GM19395 (cell line): ENCODE measurements around the gene BEGAIN.

ENCODE experiments used
- ATAC-seq: cut with Tn5 transposase; IDR thresholded peaks from one replicate; pipeline ENCODE4 v1.9.1; 2021; ENCODE audit warnings: mild to moderate bottlenecking, moderate library complexity; ENCODE audit not compliant: unreplicated experiment

The BEGAIN gene

DNA sequence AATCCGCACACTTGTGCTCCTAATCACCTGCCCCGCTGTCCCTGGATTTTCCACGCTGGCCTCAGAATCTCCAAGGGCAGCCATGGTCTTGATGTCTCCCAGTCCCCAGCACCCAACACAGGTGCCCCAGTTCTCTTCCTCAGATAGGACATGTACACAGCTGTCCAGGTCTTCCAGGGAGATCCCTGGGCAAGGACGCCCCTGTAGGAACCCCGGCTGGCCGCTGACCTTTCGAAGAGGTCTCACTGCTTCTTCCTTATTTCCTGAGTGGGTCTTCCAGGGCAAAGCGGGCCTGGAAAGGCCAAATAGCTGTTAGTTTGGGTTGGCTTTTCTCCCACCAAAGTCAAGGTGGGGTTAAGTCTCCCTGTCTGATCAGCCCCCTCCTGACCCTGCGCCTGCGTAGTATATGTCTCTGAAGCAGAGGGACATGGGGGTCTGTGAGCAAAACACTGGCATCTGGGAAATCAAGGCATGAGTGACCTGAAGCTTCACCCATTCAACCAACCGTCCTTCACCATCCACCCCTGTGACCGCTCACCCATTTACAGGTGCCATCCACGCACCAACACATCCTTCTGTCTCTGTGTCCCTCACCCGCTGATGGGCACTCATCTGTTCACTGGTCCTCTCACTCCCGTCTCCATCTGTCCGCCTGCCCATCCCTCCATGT lies 4.6 kb downstream of the BEGAIN start:
- ATAC-seq, result no peak

DNA sequence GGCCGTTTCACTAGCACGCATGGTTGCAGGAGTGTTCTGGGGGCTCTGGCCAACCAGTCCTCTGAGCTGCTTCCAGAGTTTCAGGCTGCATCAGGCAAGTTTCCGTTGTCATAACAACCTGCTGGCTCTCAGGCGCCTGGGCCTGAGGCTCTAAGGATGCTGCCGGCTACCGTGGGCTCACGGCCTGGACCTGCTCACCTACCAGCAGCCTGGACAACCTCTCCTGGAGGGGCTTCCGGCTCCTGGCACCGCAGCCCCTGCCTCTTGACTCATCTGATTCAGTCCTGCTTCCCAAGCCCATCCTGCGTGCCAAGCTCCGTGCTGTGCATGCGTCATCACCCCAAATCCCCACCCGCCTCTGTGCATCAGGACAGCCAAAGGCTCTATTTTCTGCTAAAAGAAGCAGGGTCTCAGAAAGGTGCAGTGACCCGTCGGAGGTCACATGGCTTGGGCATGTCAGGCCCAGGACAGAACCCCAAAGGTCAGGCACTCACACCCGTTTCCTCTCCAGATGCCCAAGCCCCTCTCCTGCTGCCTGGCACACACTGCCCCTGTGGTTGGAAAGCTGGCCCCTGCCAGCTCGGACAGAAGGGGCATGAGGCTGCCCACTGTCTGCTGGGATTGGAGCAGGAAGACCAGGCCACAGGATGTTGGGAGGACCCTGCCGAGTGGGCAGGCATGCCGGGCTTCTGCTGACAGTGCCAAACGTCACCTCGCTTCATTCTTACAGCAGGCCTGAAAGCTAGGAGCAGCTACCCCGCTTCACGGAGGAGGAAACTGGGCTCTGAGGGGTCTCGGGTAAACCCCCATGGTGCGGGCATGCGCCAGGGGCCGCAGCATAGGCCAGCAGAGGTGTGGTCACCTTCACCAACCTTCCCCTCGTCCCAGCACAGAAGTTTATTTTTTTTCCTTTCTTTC lies 5.7 kb downstream of the BEGAIN start:
- no peak for ATAC-seq

DNA sequence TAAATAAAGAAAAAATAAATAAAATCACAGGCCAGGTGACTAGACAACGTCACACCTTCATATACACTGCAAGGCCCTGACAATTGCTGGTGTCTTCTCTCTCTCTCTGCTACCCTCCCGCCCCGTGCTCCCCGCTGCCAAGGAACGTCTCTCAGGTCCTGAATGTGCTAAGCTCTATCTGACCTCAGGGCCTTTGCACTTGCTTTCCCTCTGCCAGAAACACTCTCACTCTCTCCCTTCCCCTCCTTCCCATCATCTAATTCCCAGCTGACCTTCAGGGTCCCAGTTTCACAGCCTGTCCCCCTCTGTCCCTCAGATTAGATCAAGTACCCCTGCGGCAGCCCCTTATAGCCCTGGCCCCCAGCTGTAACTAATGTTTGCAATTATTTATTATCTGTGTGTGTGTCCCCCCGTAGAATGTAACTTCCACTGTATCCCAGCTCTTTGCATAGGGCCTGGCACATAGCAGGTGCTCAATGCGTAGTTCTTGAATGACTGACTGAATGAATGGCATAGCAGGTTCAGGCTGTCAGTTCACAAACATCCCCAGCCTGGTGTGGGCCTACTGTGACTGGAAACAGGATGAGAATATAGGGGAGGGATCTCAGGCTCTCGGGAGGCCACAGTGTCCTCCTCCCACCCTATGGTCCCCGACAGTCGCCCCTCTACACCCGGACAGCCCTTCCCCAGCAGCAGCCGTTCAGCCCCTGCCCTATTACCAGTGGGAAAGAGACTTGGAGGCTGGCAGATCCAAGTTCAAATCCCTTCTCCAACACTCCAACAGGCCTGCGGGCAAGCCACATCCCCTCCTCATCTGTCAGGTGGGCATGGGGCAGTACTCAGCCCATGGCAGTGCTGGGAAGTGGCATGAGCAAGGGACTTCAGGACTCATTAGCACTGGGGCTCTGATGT lies 6.6 kb downstream of the BEGAIN start:
- ATAC-seq, result no peak

DNA sequence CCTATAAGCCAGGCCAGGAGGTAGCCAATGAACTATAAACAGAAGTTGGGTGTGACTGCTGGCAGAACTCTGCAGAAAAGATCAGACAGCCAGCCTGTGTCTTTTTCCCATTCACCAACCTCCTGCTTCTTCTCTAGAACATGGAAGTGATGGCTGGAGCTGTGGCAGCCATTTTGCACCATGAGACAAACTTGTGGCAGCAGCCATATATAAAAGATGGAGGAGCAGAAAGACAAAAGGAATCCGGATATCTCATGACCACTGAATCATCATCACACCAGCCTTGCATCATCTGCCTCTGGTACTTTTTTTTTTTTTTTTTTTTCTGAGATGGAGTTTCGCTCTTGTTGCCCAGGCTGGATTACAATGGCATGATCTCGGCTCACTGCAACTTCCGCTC lies 8.7 kb downstream of the BEGAIN start:
- ATAC-seq, result no peak

DNA sequence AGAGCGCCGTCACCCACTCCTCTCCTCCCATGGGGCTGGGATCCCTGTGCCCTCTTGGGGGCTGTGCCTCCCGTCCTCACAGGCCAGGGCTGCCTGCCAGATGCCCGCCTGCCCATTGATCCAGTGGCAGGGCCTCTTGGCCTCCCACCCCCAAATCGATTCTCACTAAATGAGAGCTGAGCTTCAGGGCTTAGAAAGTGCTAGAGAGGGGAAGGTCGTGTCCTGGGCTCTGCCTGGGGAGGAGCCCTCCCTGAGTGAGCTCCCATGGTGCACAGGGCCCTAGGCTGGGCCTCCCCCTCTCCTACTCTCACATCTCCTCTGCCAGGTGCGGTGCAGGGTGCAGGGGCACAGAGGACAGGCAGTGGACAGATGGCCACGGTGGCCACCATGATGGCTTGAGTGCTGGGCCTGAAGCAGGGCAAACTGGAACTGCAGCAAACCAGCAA lies 9.2 kb downstream of the BEGAIN start:
- no peak for ATAC-seq

DNA sequence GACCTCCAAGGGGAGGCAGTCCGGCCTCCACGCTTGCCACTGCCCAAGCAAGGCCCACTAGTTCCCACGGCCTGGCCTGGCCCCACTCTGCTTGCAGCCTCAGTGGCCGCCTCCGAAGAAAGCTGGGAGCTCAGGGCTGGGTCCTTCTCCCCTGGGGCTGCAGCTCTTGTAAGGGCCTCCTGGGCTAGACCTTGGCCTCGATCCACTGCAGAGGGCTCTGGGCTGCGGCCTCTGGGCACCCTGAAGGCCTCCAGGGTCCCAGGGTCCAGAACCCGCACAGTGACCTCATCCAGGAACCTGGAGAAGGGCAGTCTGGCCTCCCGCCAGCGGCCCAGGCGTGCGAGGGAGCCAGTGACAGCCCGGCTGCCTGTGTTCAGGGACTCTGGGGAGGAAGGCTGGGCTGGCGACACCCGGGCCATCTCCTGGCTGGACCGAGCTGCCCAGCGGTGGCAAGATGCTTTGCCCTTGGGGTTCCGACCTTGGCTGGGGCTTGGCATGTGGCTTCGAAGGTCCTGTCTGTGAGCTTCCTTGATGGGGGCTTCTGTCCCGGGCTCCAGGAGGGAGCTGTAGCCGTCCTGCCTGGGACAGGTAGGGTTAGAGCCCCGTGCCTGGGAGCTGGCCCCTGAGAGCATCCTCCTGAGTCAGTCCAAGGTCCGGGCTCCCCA lies 9.8 kb downstream of the BEGAIN start:
- no peak for ATAC-seq

DNA sequence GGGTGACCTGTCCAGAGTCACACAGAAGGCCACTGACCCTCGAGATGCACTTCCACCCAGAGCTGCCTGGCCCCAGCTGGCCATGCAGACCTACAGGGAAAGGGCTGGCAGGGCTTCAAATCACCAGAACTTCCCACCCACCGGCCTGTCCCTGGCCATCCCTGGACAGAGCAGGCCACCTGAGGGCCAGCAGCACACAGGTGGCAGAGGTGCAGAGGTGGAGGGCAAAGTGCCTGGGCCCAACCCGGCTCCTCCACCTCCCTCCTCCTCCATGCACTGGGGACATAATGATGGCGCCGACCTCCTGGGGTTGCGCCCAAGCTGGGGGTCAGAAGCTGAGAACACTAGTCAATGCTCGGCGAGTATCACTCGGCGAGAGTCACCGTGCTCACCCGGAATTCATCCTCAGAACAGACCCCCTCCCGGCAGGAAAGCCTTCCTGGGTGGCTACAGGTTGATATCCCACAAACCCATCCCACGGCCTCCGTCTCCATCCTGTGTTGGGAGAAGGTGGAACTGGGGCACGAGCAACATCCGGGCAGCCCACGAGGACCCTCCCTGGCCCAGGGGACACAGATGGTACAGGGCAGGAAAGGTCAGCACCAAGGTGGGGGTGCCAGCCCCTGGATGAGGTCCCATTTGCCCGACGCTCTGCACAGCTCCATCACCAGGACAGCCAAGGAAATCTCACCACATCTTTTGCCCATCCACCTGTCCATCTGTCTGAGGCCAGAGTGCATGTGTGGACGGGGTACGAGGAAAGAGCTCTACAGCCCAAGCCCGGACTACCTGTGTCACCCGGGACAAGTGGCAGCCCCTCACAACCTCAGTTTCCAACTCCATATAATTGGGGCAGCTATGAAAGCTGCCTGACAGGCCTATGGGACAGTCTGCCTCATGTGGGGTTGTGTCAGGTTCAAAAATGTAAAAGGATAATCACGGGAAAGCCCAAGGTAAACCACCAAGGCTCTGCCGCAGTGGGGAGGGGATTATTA lies 10.8 kb downstream of the BEGAIN start:
- no peak for ATAC-seq

DNA sequence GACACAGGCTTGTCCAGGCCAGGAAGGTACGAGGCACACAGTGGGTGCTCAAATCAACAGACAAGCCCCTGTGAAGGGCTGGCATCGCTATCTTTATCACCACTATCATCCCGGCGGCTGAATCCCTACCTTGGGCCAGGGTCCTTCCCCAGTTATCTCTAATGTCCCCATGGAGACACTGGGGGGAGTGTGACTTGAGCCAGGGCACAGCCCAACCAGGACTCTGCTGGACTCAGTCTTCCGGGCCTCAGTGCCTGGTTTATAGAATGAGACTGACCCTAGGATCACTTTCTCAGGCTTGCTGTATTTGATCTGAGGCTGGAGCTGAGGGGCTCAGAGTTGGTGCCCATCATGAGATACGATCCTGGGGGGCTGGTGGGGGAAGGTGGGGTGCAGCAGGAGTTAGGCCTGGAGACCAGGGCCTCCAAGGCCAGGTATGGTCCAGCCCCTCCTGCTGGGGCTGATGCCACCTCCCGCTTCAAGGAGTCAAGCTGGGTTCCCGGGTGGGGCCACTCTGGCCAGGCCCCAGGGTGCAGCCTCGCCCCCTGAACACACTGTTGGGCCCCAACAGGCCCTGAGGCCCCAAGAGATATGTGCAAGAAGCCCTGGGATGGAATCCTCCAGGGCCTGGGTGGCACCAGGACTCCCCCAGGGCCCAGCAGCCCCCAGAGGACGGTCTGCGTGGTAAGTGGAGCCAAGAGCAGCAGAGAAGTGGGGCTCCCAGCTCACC lies 11.8 kb downstream of the BEGAIN start:
- no peak for ATAC-seq

DNA sequence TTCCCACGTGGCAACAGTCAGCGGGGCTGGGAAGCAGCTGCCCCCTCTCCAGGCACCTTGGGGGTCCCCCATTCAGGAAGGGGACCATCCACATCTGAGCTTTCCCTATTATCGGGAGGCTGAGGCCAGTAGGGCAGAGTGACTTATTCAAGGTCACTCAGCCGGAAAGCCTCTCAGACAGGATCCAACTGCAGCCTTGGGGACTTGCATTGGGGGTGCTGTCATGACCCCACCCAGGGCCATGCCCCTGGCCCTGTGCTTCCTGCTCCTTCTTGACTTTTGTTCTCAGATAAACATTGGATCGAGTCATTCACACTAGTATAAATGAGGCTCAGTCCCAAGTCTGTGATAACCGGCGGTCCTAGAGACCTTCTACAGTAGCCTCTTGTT lies 12.6 kb downstream of the BEGAIN start:
- ATAC-seq, result no peak

DNA sequence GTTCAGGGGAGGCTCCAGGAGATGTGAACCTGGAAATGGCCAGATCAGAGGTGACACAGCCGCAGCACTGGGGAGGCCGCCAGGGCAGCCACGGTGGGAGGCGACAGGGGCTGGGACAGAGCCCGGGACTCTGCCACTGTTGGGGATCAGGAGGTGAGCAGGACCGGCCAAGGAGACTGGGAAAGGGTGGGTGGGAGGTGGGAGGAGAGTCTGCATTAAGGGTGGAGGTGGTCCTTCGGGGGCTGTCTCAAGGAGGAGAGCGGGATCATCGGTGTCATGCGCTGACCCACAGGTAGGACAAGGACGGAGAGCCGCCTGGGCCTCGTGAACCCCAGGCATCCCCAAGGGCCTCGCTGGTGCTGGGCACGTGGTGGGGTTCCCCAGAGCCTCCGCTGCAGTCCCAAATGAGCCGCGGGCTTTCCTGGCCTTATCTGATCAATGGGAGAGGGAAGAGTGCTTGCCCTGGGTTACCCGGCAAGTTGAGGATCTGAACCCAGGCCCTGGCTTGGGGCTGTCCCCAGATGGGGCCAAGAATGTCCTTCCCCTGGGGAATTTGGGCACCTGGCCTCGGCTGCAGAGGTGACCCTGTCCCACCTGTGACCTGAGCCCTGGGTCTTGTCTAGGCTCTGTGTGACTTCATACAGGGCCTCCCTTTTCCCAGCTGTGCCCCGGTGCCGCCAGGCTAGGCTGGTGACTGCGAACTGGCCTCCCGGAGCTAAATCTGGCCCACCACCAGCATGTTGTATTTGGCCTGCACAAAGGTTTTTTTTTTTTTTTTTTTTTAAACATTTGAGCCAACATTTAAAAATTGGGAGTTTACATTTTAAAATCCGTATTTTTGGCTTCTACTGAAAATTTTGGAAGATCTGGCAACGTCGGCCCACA lies 13.2 kb downstream of the BEGAIN start:
- no peak for ATAC-seq

DNA sequence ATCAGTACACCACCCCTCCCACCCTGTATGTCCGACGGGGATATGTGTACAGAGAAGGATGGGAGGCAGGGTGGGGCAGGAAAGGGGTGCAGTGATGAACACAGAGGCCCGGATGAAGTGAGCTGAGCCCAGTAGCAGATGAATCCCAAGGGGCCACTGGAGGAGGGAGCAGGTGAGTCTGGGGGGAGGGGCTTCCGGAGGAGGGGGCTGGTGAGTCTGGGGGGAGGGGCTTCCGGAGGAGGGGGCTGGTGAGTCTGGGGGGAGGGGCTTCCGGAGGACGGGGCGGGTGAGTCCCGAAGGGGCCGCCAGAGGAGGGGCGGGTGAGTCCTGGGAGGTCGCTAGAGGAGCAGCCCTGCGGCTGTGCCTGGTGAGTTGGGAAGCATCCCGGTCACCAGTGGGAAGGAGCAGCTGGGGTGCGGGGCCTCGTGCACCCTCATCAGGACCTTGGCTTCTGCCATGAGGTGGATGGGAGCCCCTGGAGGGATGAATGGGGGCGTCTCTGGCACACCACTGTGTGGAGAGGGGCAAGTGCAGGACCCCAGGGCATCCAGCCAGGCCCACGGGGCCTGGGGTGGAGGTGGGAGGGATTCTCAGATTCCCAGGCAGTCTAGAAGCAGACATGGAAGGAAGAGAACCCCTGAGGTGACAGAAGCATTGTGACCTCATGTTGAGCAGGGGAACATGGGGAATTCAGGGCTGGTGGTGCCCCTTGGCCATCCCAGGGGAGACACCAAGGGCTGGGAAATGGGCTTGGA lies 14.0 kb downstream of the BEGAIN start:
- no peak for ATAC-seq

DNA sequence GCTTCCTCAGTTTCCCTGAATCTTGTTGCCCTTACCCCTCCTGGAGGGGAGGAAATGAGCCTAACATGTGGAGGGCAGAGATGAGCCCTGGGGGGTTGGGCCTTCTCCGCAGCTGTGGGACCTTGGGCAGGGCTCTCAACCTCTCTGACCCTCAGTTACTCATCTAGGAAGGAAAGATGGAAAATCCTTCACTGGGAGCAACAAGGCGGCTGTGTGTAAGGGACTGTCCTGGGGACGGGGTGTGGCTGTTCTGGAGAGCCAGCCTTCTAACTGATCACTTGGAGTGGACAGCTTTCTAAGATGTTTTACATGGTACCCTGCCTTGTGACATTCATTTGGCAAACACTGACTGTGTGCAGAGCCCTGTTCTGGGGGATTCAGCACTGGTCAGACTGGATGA lies 14.7 kb downstream of the BEGAIN start:
- no peak for ATAC-seq

DNA sequence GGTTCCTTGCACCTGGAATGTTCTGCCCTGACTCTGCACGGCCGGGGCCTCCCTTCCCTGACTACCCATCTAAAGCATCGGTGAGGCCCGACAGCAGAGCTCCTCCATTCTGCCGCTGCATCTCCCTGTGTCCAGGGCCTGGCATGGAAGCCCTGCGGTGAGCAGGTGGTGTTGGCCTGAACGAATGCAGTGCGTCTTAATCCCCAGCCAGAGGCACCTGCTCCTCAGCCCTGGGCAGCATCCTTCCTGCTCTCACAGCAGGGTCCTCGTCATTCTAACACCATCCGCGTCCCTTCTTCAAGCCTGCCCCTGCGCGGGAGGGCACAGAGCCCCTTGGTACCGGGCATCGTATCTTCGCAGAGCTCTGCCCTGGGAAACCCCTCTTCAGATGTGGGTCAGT lies 15.4 kb downstream of the BEGAIN start:
- ATAC-seq, result no peak

DNA sequence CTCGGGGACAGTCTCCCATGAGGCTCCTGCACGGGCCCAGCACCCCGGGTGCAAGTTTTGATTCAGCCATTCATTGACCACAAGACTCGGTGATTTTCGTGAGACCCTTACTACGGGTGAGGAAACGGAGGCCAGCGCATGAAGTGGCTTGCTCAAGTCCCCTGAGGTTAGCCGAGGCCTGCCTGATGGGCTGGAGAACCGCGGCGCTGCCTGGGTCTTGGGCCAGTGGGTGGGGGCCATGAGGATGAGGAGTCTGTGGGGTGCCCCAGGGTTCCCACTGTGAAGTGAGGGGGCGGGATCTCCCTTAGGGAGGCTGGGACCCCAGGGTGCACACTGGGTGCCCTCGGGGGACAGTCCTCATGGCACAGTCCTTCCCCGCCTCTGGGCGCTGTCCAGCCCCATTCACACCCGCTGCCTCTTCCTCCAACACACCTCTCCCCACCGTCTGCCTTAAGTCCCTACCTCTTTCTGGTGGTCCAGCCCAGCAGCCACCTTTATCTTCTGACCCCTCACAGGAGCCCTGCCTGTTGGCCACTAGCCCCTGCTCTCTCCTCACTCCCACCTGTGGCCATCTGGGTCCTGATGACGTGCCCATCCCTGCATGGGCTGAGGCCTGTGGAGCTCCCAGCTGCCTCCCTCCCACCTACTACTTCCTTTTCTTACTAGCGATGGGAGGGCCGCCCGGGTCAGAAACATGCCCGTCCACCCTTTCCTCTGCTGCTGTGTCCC lies 16.3 kb downstream of the BEGAIN start:
- no peak for ATAC-seq

DNA sequence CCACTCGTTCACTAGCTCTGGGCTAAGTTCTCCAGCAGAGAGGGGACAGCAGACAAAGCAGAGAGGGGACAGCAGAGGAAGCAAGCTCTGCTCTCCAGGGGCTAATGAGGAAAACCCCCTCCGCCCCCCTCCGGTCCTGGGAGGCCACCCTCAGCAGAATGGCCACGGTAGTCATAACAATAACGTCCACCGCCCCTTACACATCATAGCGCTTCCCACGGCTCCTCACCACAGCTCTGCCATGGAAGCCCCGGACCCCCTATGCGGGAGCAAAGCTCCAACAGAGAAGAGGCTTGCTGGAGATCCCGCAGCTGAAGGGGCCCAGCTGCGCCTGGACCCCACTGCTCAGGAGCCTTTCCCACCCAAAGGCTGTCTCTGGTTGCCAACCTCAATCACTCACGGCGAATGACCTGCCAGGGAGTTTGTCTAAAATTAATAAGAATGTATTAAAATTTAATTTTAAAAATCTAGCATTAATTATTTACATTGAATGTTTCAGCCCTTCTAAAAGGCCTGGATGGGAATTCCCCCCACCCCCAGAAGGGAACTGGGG lies 17.4 kb downstream of the BEGAIN start:
- no peak for ATAC-seq
